B cell (primary cell): ENCODE measurements around the gene MAP2K7. TPM values are rescaled to one million over a fixed set of nuclear protein-coding genes. Genes with fewer than 3 reads are reported as not detected.
"Not testable (repeated sequence)": the region's sequence is repeated elsewhere in the genome, so short reads cannot be mapped to it uniquely, and the experiment has no call there.

Source experiments
- ATAC-seq: fragments of 200-7000 bp; cut with Tn5 transposase; one replicate; pipeline ENCODE4 v1.10.0; 2021; ENCODE audit warnings: low read depth, mild to moderate bottlenecking, moderate number of reproducible peaks, moderate library complexity
- CTCF ChIA-PET: fragments of 350-600 bp; sonication (Branson Sonifier 250); formaldehyde crosslinking; loops from one replicate; lab custom pipeline; 2021; ENCODE audit warnings: antibody characterized with exemption, inconsistent platforms; lab: Charles Lee
- POLR2A ChIA-PET: fragments of 350-600 bp; sonication (Branson Sonifier 250); formaldehyde crosslinking; loops from one replicate; lab custom pipeline; 2021; ENCODE audit warnings: antibody characterized with exemption; lab: Charles Lee
- DNase-seq: peaks from one replicate; pipeline ENCODE4 v3.0.0; 2013
- H2AFZ ChIP-seq: 2 replicates; pipeline ENCODE4 v1.6.1; 2012; ENCODE audit warnings: mild to moderate bottlenecking, low read depth, low read length; ENCODE audit not compliant: insufficient read depth, poor library complexity, severe bottlenecking
- H3K27ac ChIP-seq, 2 donors: 1 replicate in 1 of 2; 2 replicates in 1 of 2; pipeline ENCODE4 v1.5.1; 2012 to 2013; ENCODE audit warnings: low read length in 2 of 2, mild to moderate bottlenecking in 2 of 2, moderate library complexity in 1 of 2
- H3K27me3 ChIP-seq, 4 experiments: fragments of 200-600 bp in 1 of 4; sonication (generic) in 1 of 4; replicated peaks in 1 of 4; 1 replicate in 2 of 4; 2 replicates in 2 of 4; pipeline versions ENCODE4 v1.6.1 to v1.7.0; 2013 to 2016; ENCODE audit warnings: low read length in 3 of 4, mild to moderate bottlenecking in 2 of 4, mixed read lengths in 1 of 4, moderate library complexity in 1 of 4; ENCODE audit not compliant: insufficient read depth in 4 of 4, control insufficient read depth in 3 of 4; ENCODE audit errors: control extremely low read depth in 1 of 4
- H3K36me3 ChIP-seq, 2 experiments: replicated peaks in 1 of 2; 1 replicate in 1 of 2; 2 replicates in 1 of 2; pipeline versions ENCODE4 v1.6.1 to v1.7.1; 2013; ENCODE audit warnings: low read length in 1 of 2; ENCODE audit not compliant: insufficient read depth in 2 of 2, control insufficient read depth in 1 of 2; ENCODE audit errors: control extremely low read depth in 1 of 2, extremely low read depth in 1 of 2
- H3K4me1 ChIP-seq, 2 donors: fragments of 200-600 bp in 1 of 2; sonication (generic) in 1 of 2; 1 replicate in 1 of 2; 2 replicates in 1 of 2; pipeline versions ENCODE4 v1.5.1 to v1.6.1; 2013 to 2017; ENCODE audit warnings: low read length in 2 of 2; ENCODE audit not compliant: control insufficient read depth in 2 of 2, insufficient read depth in 2 of 2
- H3K4me2 ChIP-seq: replicated peaks from 2 replicates; pipeline ENCODE3; 2012; ENCODE audit warnings: mild to moderate bottlenecking, low read depth, low read length; ENCODE audit not compliant: poor library complexity, severe bottlenecking
- H3K4me3 ChIP-seq, 5 experiments: fragments of 200-600 bp in 1 of 5; sonication (generic) in 1 of 5; 1 replicate in 3 of 5; 2 replicates in 2 of 5; pipeline versions ENCODE4 v1.5.1 to v1.7.0; 2011 to 2016; ENCODE audit warnings: low read length in 4 of 5, mild to moderate bottlenecking in 4 of 5, low read depth in 2 of 5, control low read depth in 1 of 5, moderate library complexity in 1 of 5; ENCODE audit not compliant: insufficient read depth in 1 of 5; ENCODE audit errors: control extremely low read depth in 1 of 5, extremely low read depth in 1 of 5
- H3K79me2 ChIP-seq: fragments of 200-600 bp; sonication (generic); one replicate; pipeline ENCODE4 v1.6.0; 2016; ENCODE audit warnings: low read length; ENCODE audit not compliant: control insufficient read depth, insufficient read depth
- H3K9ac ChIP-seq: fragments of 200-600 bp; sonication (generic); 2 replicates; pipeline ENCODE4 v1.6.1; 2017; ENCODE audit warnings: mild to moderate bottlenecking, low read length, moderate library complexity
- H3K9me3 ChIP-seq, 3 donors: one replicate each; pipeline versions ENCODE4 v1.6.1 to v1.7.1; 2013; ENCODE audit warnings: low read length in 2 of 3; ENCODE audit not compliant: control insufficient read depth in 2 of 3, insufficient read depth in 1 of 3; ENCODE audit errors: control extremely low read depth in 1 of 3
- H4K20me1 ChIP-seq: 2 replicates; pipeline ENCODE4 v1.6.0; 2012; ENCODE audit warnings: mild to moderate bottlenecking, low read length; ENCODE audit not compliant: insufficient read depth, control insufficient read depth, poor library complexity, severe bottlenecking
- H3K27ac Mint-ChIP-seq: one replicate; pipeline ENCODE4 v1.8.0; 2021; ENCODE audit warnings: mixed read lengths
- H3K27me3 Mint-ChIP-seq: one replicate; pipeline ENCODE4 v1.8.0; 2021; ENCODE audit warnings: mixed read lengths
- H3K4me1 Mint-ChIP-seq: one replicate; pipeline ENCODE4 v1.8.0; 2021; ENCODE audit warnings: mixed read lengths
- H3K4me3 Mint-ChIP-seq: one replicate; pipeline ENCODE4 v1.8.0; 2021; ENCODE audit warnings: mixed read lengths
- H3K9me3 Mint-ChIP-seq: one replicate; pipeline ENCODE4 v1.8.0; 2022; ENCODE audit warnings: mixed read lengths; ENCODE audit not compliant: insufficient read depth
- EZH2 ChIP-seq: IDR thresholded peaks from 2 replicates; pipeline ENCODE4 v1.6.1; 2012; ENCODE audit warnings: borderline replicate concordance, low read depth, mild to moderate bottlenecking, moderate library complexity, low read length; ENCODE audit not compliant: insufficient read depth, poor library complexity, severe bottlenecking
- WGBS: methylation state at CpG from one replicate; pipeline ENCODE4 v1.1.5; 2013; ENCODE audit warnings: missing lambda C conversion rate; ENCODE audit not compliant: insufficient coverage; 5-methylcytosine and 5-hydroxymethylcytosine counted together
- intact Hi-C: fragments of 100-400 bp; cut with micrococcal nuclease; formaldehyde crosslinking; loops from one replicate; pipeline ENCODE4 v1.10.0; 2022
- polyA plus RNA-seq: library from polyadenylated mRNA; depleted of rRNA; stranded (reverse); fragments of >200 nt; gene quantifications from 2 replicates; pipeline ENCODE4 v1.2.3, GENCODE V29; 2012
- total RNA-seq, 2 donors: library from RNA; stranded (reverse); fragments of 120-200 nt in 1 of 2; gene quantifications; 1 replicate in 1 of 2; 2 replicates in 1 of 2; pipeline versions ENCODE4 v1.2.3 to v1.2.4, GENCODE V29; 2013 to 2022
- TF ChIP-seq, protein P1 (sequence below): fragments of 200-600 bp; IDR thresholded peaks from one replicate; pipeline ENCODE4 v1.8.0; 2022; ENCODE audit warnings: antibody characterized with exemption, mild to moderate bottlenecking

Gene MAP2K7
- total and polyA plus RNA-seq, 2 donors (not counting 1 experiment from before 2014, with no cell fraction given): 56.0 to 71.9 TPM

DNA sequence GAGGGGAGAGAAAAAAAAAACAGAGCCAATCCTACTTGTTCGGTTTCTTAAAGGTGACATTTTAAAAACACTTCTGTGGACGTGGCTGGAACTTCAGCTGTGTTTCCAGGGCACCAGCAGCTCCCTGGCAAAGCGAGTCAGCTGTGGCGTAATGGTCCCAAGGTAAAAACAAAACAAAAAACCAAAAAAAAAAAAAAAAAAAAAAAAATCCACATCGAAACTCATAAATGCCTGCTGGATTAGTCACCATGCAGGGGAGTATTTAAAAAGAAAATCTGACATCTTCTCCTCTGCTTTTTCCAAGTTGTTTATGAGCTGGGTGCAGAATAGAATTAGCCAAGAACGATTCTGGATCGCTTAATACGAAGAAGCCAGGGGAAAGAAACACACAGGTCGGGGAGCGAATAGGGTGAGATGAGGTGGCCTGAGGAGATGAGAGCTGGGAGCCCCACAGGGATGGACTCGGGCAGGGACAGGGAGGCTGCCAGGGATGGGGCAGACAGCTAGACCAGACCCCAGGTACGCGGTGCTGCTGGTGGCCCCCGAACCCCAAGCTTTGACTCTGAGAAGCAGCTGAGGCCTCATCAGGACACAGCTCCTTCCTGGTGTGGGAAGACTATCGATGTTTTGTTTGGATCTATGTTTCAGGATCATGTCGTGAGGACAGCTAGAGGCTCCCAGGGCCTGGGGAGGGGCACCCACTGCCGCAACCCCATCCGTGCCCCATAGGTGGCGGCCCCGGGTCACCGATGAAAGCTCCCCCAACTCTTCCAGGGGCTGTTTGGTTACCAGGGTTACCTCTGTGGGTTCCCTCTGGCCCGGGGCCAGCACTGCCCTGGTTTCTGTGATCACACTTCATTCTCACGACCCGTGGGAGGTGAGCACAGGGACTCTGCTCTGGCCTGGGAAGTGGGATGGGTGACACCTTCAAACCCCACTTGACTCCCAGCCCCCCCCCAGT lies 25.3 kb downstream of the MAP2K7 start:
- Mint-ChIP-seq H3K4me3 (no peak overlapping the region), H3K27me3 (no peaks in the 10 kb centered on the region), H3K4me1 (peaks cover 10% of the 10 kb centered on the region), H3K9me3 (no peaks in the 10 kb centered on the region), H3K27ac (no peak overlapping the region)
- CTCF ChIA-PET: interaction anchor here (0.9 to 2.9 kb wide), 9 partner anchors 8 to 273 kb away, joined by 3 to 18 read pairs (median 4); partner anchors contain the start of genes ELAVL1, SNAPC2 and TIMM44
- peaks cover 2% of the 10 kb centered on the region for H3K79me2 ChIP-seq
- POLR2A ChIA-PET: interaction anchor here (1.7 to 2.2 kb wide), 2 partner anchors 9 to 15 kb away, joined by 7 to 16 read pairs; partner anchors contain the start of genes SNAPC2 and TIMM44
- no peak overlapping the region for H3K9ac ChIP-seq
- peaks cover 10 to 12% of the 10 kb centered on the region in 2 donors for H3K4me1 ChIP-seq
- no peaks in the 10 kb centered on the region for H3K9me3 ChIP-seq
- no peak for TF ChIP-seq EZH2
- TF ChIP-seq, protein P1, sequence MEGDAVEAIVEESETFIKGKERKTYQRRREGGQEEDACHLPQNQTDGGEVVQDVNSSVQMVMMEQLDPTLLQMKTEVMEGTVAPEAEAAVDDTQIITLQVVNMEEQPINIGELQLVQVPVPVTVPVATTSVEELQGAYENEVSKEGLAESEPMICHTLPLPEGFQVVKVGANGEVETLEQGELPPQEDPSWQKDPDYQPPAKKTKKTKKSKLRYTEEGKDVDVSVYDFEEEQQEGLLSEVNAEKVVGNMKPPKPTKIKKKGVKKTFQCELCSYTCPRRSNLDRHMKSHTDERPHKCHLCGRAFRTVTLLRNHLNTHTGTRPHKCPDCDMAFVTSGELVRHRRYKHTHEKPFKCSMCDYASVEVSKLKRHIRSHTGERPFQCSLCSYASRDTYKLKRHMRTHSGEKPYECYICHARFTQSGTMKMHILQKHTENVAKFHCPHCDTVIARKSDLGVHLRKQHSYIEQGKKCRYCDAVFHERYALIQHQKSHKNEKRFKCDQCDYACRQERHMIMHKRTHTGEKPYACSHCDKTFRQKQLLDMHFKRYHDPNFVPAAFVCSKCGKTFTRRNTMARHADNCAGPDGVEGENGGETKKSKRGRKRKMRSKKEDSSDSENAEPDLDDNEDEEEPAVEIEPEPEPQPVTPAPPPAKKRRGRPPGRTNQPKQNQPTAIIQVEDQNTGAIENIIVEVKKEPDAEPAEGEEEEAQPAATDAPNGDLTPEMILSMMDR: peak; percentile 69
- peaks cover 2 to 35% of the 10 kb centered on the region in 2 experiments for H3K36me3 ChIP-seq
- ATAC-seq (peak; percentile 48), DNase-seq (peak; percentile 81)
- H3K4me2 ChIP-seq: no peak overlapping the region
- WGBS: 77% methylated on average over 18 of the region's 24 CpGs
- H3K4me3 ChIP-seq: no peak overlapping the region
- H2AFZ ChIP-seq: no peak overlapping the region
- H3K27me3 ChIP-seq: no peaks in the 10 kb centered on the region
- H3K27ac ChIP-seq: no peak overlapping the region
- peaks cover 18% of the 10 kb centered on the region for H4K20me1 ChIP-seq
- intact Hi-C loops: no loop called here

DNA sequence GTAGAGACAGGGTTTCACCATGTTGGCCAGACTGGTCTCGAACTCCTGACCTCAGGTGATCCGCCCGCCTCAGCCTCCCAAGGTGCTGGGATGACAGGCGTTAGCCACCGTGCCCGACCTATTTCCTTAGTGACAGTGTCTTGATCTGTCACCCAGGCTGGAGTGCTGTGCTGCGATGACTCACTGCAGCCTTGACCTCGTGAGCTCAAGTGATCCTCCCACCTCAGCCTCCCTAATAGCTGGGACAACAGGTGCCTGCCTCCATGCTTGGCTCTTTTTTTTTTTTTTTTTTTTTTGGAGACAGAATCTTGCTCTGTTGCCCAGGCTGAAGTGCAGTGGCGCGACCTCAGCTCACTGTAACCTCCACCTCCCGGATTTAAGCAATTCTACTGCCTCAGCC lies 26.4 kb downstream of the MAP2K7 start:
- H3K79me2 ChIP-seq, H3K27me3 Mint-ChIP-seq, H3K27ac Mint-ChIP-seq, H3K9me3 Mint-ChIP-seq, H3K4me1 ChIP-seq, H3K4me2 ChIP-seq, H3K27me3 ChIP-seq, H3K9ac ChIP-seq, ATAC-seq, H3K4me3 Mint-ChIP-seq, H2AFZ ChIP-seq, H3K4me1 Mint-ChIP-seq, H3K4me3 ChIP-seq, H3K27ac ChIP-seq, H3K9me3 ChIP-seq, intact Hi-C loops, DNase-seq: not testable (repeated sequence)
- ChIA-PET CTCF (interaction anchor here (0.6 to 2.9 kb wide), 4 partner anchors 14 to 708 kb away, joined by 3 to 18 read pairs (median 4); partner anchors contain the start of gene TIMM44), POLR2A (interaction anchor here (0.6 to 2.2 kb wide), 4 partner anchors 10 to 19 kb away, joined by 4 to 16 read pairs (median 9); partner anchors contain the start of genes SNAPC2 and TIMM44)
- peaks cover 15% of the 10 kb centered on the region for H4K20me1 ChIP-seq
- peaks cover 2 to 40% of the 10 kb centered on the region in 2 experiments for H3K36me3 ChIP-seq
- WGBS: 82% methylated on average over 7 of the region's 11 CpGs
